CD4-positive, alpha-beta T cell treated with Interleukin-4 for 1 hour (primary cell): Measurements from ENCODE around the gene ARHGEF37.

Experiments used
- DNase-seq, 2 donors: peaks; one replicate each; pipeline ENCODE4 v3.0.0-alpha.2; 2020 to 2022

Gene ARHGEF37

DNA sequence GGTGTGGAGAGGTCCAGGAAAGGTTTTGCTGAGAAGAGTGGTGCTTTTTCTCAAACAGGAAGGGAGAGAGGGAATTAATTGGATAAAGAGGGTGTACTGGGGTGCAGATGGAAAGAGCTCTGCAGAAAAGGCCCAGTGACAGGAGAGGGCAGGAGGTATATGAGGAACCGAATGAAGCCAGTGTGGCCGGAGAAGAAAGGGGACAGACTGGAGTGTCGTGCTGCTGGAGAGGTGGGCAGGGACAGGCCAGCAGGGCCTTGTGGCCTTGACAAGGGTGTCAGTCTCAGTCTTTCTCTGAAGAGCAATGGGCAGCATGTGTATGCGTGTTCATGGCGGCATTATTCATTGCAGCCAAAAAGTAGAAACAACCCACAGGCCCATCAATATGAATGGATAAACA, 48.1 kb downstream of the ARHGEF37 start:
- no peak for DNase-seq

- no peak for DNase-seq
Measured at GRCh38 chr5:149630337-149630736, 49.0 kb downstream of the ARHGEF37 start.

DNA sequence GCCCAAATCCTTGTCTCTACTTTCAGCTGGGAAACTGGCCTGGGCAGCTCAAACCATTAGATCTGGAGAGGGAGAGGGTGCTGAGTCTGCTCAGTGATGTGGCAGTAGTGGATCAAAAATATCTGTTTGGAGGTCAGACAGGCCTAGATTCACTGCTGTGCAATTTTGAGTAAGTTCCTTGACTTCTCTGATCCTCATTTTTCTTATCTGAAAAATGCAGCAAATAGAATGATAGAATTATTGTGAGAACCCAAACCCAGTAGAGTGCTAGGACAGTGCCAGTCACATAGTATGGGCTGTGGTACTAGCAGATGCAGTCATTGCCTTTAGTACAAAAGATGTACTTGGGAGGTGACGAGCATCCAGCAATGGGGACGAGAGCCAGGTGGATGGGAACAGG, 50.2 kb downstream of the ARHGEF37 start:
- DNase-seq: no peak

DNA sequence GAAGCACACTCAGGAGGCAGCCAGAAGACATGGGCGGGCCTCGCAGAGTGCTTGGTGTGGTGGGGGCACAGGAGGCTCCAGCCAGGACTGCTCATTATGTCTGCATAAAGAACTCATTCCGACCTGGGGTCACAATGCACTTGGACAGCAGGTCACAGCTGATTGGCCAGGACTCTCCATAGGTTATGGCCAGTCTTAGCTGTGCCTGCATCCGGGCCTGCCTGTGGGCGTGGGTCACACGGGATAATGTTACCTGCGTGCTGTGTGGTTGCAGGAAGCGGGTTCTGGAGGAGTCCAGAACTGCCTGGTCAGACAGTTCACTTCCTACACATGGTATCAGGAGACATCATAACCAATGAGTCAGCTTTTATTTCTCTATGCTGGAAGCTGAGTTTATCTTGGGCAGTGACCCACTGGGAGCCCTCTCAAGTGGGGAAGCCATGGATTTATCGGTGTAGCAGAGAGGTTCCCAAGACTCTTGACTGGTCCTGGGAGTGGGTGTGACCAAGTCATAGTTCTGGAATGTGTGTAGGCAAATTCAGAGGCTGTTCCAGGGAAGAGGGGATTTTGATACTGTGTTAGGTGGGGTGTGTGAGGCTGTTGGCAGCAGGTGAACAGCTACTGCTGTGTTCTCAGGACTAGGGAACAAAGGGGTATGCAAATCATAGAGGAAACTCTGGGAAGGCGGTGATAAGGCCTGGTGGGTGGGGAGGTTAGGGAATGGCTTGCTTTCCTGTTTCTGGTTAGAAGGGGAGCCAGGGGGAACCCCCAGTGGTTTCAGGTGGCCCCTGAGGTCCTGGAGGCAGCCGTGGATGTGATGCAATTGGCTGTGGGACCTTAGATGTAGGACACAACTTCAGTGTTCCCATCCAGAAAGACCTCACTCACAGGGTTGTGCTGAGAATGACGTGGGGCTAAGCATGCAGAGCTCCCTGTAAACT, 51.3 kb downstream of the ARHGEF37 start:
- no peak for DNase-seq

DNA sequence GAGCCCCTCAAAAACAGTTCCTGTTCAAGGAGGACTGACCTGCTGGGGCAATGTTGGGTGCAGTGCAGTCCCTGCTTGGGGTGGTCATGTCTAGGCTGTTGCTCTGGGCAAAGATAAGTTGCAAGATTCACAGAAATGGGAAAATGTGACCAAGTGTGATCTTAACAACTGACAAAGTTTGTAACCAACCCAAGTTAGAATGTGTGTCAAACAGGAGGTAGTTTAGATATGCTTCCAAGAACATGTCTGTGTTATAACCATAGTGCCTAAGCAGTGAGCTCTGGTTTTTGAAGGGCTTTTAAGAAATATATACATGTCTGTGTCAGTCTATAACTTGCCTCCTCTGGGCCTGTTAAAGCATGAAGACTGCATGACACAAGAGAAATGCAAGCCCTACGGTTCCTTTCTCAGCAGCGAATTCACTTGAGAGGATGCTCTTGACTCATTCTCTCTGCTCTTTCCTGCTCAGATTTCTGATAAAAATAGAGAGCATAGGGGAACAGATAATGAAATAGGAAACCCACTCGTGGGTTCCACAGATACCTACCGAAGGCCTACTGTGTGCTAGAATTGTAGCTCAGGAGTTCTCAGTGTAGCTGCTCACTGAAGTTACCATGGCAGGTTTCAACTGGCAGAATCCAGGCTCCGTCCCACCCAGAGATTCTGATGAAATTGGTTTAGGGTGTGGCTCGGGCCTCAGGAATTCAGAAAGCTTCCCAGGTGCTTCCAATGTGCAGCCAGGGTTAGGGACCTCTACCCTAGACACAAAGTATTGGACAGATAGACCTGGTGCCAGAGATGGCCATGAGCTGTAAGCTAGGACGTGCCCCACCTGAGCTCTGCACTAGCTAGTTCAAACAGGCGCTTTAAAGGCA, 52.4 kb downstream of the ARHGEF37 start:
- DNase-seq: no peak

DNA sequence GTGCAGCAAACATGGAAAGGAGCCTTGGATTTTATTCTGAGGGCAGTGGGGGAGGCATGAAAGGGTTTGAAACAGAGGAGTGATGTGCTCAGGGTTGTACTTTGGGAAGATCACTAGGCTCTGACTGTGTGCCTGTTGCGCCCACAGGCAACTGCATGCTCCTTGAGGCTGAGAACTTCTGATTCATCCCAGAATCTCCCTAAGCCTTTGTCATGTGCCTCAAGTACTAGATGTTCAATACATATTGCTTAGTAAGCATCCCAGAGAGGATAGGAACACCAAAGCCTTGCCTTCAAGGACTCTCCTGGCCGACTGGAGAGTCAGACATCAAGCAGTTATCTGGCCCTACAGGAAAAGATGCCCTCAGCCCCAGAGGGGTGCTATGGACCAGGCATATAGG, 54.1 kb downstream of the ARHGEF37 start:
- DNase-seq: no peak

GRCh38 chr5:149636191-149636860, 55.0 kb downstream of the ARHGEF37 start:
- DNase-seq: no peak

DNA sequence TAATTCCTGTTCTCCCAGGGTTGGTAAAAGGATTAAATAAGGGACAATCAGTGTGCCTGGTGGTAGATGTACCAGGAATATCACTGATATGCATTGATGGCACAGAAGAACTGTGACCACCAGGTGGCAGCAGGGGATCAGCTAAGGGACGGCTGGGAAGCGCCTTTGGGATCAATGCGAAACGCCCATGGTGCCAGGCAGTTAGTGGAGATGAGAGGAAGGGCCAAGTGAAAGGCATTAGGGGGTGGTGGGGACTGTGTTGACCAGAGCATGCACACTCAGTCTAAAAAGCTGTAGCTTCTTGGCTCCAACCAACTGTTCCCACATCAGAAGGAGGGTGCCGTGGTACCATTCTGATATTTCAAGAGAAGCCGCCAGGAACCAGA, 55.6 kb downstream of the ARHGEF37 start:
- peak in 1 of 2 donors; percentile 64 for DNase-seq

DNA sequence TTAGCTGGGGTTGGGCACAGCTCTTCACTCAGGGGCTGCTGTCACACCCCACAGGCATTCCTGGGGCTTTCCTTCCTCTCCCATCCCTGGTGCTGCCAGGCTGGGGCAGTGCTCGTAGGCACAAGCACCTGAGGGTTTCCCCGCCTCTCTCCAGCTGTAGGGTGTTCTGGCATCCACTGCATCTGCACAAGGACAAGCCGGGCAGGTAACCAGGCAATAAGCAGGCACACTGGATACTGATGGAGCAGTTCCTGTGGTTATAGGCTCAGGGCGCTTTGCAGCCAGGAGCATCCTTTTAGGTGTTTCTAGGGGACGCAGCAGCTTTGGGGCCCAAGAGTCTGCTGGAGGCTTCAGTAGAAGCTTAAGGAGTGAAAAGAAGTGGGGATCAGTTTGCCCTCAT, 56.8 kb downstream of the ARHGEF37 start:
- no peak for DNase-seq

- no peak for DNase-seq
Measured at GRCh38 chr5:149638546-149639241, 57.4 kb downstream of the ARHGEF37 start.

GRCh38 chr5:149639737-149640136, 58.4 kb downstream of the ARHGEF37 start:
- DNase-seq: no peak

- no peak for DNase-seq
Measured at GRCh38 chr5:149640350-149640999, 59.2 kb downstream of the ARHGEF37 start.

- DNase-seq: no peak
Measured at GRCh38 chr5:149641000-149641576, 59.8 kb downstream of the ARHGEF37 start.

DNA sequence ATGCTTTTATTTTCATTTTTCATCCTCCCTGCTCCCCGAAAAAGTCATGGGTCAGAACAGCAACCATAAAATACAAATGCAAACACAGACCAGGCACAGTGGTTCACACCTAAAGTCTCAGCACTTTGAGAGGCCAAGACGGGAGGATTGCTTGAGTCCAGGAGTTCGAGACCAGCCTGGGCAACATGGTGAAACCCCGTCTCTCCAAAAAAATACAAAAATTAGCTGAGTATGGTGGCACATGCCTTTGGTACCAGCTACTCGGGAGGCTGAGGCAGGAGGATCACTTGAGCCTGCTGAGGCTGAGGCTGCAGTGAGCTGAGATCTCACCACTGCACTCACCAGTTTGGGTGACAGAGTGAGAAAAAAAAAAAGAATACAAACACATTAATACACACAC, 60.3 kb downstream of the ARHGEF37 start:
- no peak for DNase-seq

DNA sequence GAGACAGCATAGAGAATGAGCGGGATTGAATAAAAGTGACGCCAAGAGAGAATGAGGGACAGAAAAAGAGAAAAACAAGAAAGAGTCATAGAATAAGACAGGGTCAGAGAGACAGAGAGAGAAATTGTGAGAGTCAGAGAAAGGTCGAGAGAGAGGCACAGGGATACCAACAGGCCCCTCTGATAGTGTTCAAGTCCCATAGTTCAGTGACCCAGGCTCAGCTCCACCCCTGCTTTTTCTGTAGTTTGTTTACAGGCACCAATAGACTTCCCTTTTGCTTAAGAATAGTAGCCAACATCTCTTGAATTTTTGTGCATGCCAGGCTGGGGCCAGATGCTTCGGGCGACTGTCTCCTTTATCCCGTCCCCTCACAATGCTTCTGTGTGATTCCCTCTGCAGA, 62.5 kb downstream of the ARHGEF37 start:
- no peak for DNase-seq

- DNase-seq: no peak
Measured at GRCh38 chr5:149644629-149645028, 63.3 kb downstream of the ARHGEF37 start.

DNA sequence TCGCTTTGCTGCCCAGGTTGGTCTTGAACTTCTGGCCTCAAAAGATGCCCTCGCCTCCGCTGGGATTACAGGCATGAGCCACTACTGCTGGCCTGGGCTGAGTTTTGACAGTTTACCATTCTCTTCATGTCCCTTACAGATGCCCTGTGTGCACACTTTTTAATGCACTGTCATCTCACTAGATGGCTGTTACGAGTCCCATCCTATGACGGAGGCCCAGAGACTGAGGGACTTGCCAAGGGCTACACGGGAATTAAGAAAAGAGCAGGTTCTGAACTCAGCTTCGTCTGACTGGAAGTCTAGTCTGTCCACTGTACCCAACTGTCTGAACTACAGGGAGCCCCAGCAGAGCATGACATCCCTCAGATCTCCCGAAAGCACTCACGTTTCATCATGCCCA, 63.9 kb downstream of the ARHGEF37 start:
- DNase-seq: no peak

GRCh38 chr5:149645725-149646124, 64.4 kb downstream of the ARHGEF37 start:
- DNase-seq: no peak

GRCh38 chr5:149646564-149646963, 65.3 kb downstream of the ARHGEF37 start:
- DNase-seq: peak in 1 of 2 donors; percentile 27

- DNase-seq: no peak
Measured at GRCh38 chr5:149647334-149647733, 66.0 kb downstream of the ARHGEF37 start.
